KMS-11 (cell line): Measurements from ENCODE around the gene RAD9A.

Source experiments
- H2AFZ ChIP-seq: fragments of 200-600 bp; sonication (generic); 2 replicates; pipeline ENCODE4 v1.6.1; 2016; ENCODE audit warnings: antibody characterized with exemption, mixed run types, low read depth
- H3K27ac ChIP-seq: fragments of 200-600 bp; sonication (generic); 2 replicates; pipeline ENCODE4 v1.6.1; 2016; ENCODE audit warnings: mild to moderate bottlenecking, mixed run types
- H3K27me3 ChIP-seq: fragments of 200-600 bp; sonication (generic); 2 replicates; pipeline ENCODE4 v1.6.1; 2017; ENCODE audit warnings: mild to moderate bottlenecking, low read depth, mixed run types, moderate library complexity; ENCODE audit not compliant: insufficient read depth
- H3K36me3 ChIP-seq: fragments of 200-600 bp; sonication (generic); 2 replicates; pipeline ENCODE4 v1.6.1; 2017; ENCODE audit warnings: mild to moderate bottlenecking, mixed run types; ENCODE audit not compliant: insufficient read depth
- H3K4me1 ChIP-seq: fragments of 200-600 bp; sonication (generic); 2 replicates; pipeline ENCODE4 v1.6.1; 2016; ENCODE audit warnings: mild to moderate bottlenecking, low read depth, mixed run types; ENCODE audit not compliant: poor library complexity, severe bottlenecking
- H3K4me2 ChIP-seq: fragments of 200-600 bp; sonication (generic); 2 replicates; pipeline ENCODE4 v1.7.0; 2016; ENCODE audit warnings: mild to moderate bottlenecking, mixed run types
- H3K4me3 ChIP-seq: fragments of 200-600 bp; sonication (generic); IDR thresholded peaks from 2 replicates; pipeline ENCODE4 v1.6.1; 2017; ENCODE audit warnings: low read depth, low read length, mixed read lengths; ENCODE audit not compliant: insufficient read depth
- H3K79me2 ChIP-seq: fragments of 200-600 bp; sonication (generic); 2 replicates; pipeline ENCODE4 v1.6.1; 2016; ENCODE audit warnings: low read depth, mixed run types; ENCODE audit not compliant: insufficient read depth
- H3K9ac ChIP-seq: fragments of 200-600 bp; sonication (generic); 2 replicates; pipeline ENCODE4 v1.6.1; 2016; ENCODE audit warnings: mild to moderate bottlenecking, mixed run types
- H4K20me1 ChIP-seq: fragments of 200-600 bp; sonication (generic); 2 replicates; pipeline ENCODE4 v1.6.1; 2016; ENCODE audit warnings: mild to moderate bottlenecking, mixed run types; ENCODE audit not compliant: insufficient read depth
- TF ChIP-seq, protein P1 (sequence below): fragments of 200-600 bp; sonication (generic); conservative IDR thresholded peaks from 2 replicates; pipeline ENCODE4 v1.6.1; 2017; ENCODE audit warnings: low read depth, mild to moderate bottlenecking, antibody characterized with exemption, low read length, moderate library complexity, mixed read lengths

Gene RAD9A

DNA sequence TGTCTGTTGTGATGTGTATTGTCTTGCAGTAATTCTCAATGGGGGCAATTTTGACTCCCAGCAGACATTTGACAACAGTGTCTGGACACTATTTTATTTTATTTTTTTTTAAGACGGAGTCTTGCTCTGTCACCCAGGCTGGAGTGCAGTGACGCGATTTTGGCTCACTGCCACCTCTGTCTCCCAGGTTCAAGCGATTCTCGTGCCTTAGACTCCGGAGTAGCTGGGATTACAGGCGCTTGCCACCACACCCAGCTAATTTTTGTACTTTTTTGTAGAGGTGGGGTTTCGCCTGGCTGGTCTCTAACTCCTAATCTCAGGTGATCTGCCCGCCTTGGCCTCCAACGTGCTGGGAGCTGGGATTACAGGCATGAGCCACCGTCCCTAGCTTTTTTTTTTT is 37.9 kb downstream of the RAD9A start:
- no peaks in the 10 kb centered on the region for H3K36me3 ChIP-seq
- no peaks in the 10 kb centered on the region for H4K20me1 ChIP-seq
- H3K4me1 ChIP-seq = peaks cover 8% of the 10 kb centered on the region
- no peak overlapping the region for H3K9ac ChIP-seq
- no peak overlapping the region for H3K4me3 ChIP-seq
- TF ChIP-seq, protein P1, sequence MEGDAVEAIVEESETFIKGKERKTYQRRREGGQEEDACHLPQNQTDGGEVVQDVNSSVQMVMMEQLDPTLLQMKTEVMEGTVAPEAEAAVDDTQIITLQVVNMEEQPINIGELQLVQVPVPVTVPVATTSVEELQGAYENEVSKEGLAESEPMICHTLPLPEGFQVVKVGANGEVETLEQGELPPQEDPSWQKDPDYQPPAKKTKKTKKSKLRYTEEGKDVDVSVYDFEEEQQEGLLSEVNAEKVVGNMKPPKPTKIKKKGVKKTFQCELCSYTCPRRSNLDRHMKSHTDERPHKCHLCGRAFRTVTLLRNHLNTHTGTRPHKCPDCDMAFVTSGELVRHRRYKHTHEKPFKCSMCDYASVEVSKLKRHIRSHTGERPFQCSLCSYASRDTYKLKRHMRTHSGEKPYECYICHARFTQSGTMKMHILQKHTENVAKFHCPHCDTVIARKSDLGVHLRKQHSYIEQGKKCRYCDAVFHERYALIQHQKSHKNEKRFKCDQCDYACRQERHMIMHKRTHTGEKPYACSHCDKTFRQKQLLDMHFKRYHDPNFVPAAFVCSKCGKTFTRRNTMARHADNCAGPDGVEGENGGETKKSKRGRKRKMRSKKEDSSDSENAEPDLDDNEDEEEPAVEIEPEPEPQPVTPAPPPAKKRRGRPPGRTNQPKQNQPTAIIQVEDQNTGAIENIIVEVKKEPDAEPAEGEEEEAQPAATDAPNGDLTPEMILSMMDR = no peak
- H3K27me3 ChIP-seq = no peaks in the 10 kb centered on the region
- H3K27ac ChIP-seq = no peak overlapping the region
- H3K79me2 ChIP-seq = peaks cover 19% of the 10 kb centered on the region
- H2AFZ ChIP-seq = no peak overlapping the region
- H3K4me2 ChIP-seq = no peak overlapping the region; the same call in 1 of the 2 replicates

DNA sequence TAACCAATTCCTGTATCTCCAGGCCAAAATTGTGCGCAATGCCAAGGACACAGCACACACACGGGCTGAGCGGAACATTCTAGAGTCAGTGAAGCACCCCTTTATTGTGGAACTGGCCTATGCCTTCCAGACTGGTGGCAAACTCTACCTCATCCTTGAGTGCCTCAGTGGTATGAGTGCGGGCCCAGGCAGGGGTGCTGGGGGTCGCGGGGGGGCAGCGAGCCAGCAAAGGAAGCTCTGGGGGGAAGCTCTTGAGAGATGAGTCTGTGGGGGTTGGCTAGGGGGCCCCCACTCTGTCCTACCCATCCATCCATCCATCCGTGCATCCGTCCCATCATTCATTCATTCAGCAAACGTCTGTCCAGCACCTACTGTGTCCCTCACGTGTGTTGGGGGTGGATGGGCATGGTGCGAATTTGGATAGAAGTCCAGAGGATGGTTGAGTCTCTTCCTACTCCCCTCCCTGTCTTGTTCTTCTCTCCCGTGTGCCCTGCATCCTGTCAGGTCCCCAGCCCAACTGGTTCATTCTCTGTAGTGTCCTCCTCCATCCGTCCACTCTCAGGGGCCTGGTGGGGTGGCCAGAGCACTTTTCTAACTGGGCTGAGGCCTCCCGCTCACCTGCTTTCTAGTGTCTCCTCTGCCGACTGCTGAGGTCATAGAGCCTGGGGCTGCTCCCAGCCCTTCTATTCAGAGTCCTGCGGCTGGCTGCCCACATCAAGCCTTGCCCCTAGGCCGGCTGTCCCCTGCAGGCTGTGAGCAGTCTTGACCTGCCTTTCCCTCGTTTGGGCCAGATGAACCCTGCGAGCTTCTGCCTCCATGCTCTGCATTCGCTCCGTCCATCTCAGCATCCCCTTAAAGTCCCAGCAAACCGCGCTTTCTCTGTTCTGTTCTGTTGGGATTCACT is 39.8 kb downstream of the RAD9A start:
- Histone ChIP-seq H2AFZ (no peak overlapping the region), H3K9ac (no peak overlapping the region), H4K20me1 (no peaks in the 10 kb centered on the region), H3K4me3 (no peak overlapping the region), H3K4me2 (no peak overlapping the region), H3K27ac (no peak overlapping the region), H3K79me2 (peaks cover 19% of the 10 kb centered on the region), H3K4me1 (peaks cover 8% of the 10 kb centered on the region), H3K27me3 (no peaks in the 10 kb centered on the region), H3K36me3 (no peaks in the 10 kb centered on the region)
- TF ChIP-seq, protein P1 = no peak

DNA sequence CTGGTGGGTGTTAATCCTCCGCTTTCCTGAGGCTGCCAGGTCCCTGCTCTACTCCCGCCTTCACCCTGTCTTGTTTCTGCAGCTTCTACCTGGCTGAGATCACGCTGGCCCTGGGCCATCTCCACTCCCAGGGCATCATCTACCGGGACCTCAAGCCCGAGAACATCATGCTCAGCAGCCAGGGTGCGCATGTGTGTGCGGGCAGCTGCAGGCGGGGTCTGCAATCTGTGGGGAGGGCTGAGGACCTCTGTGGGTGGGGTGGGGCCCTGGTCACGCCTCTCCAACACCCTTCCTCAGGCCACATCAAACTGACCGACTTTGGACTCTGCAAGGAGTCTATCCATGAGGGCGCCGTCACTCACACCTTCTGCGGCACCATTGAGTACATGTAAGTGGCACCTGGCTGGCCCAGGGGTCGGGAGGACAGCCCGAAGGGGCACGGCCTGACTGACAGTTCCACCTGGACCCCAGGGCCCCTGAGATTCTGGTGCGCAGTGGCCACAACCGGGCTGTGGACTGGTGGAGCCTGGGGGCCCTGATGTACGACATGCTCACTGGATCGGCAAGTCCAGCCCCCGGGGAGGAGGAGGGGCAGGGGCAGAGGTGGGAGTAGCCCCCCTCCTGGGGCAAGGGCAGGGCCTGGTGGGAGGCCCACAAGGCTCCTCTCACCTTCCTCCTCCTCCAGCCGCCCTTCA is 41.0 kb downstream of the RAD9A start:
- TF ChIP-seq, protein P1 = no peak
- Histone ChIP-seq H3K36me3 (no peaks in the 10 kb centered on the region), H3K4me3 (no peak overlapping the region), H4K20me1 (no peaks in the 10 kb centered on the region), H3K9ac (no peak overlapping the region), H3K27me3 (no peaks in the 10 kb centered on the region), H3K4me2 (no peak overlapping the region), H3K4me1 (peaks cover 8% of the 10 kb centered on the region), H3K27ac (no peak overlapping the region), H2AFZ (no peak overlapping the region), H3K79me2 (peaks cover 19% of the 10 kb centered on the region)

DNA sequence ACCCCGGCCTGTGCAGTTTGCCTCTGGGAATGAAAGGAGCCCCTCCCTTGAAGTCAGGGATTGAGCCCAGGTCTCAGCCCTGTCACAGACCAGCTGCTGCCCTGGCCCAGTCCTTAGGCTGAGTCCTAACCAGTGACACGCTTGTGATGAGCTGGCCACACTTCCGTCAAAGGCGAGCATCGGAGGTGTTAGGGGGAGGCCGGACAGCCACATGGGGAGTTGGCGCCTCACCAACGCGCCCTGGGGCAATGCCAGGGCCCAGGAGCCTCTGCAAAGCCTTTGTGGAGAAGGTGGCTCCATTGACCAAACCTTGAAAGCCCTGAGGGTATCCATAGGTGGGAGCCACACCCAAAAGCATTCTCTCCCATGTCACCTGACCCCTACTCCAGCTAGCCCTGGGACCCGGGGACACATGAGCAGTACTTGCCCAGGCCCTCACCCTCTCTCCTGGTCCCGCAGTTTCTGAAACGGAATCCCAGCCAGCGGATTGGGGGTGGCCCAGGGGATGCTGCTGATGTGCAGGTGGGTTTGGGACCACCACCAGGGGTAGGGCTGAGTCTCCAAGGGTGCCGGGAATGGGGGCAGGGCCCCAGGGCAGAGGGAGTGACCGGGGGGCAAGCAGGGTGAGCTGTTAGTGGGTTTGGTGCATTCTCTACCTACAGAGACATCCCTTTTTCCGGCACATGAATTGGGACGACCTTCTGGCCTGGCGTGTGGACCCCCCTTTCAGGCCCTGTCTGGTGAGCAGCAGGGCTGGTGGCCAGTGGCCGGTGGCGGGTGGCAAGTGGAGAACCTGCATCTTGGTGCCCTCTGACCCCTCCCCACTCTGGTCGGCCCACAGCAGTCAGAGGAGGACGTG is 42.0 kb downstream of the RAD9A start:
- H3K79me2 ChIP-seq = peaks cover 16% of the 10 kb centered on the region
- no peak overlapping the region for H3K9ac ChIP-seq
- no peaks in the 10 kb centered on the region for H3K27me3 ChIP-seq
- H3K27ac ChIP-seq = no peak overlapping the region
- H2AFZ ChIP-seq = no peak overlapping the region
- H4K20me1 ChIP-seq = no peaks in the 10 kb centered on the region
- H3K4me3 ChIP-seq = no peak overlapping the region
- TF ChIP-seq, protein P1 = no peak
- H3K36me3 ChIP-seq = no peaks in the 10 kb centered on the region
- peaks cover 8% of the 10 kb centered on the region for H3K4me1 ChIP-seq
- H3K4me2 ChIP-seq = no peak overlapping the region
